HL-60 (cell line): ENCODE data around the gene CTNND2.

Experiments used
- DNase-seq, 2 experiments: peaks; one replicate each; pipeline ENCODE4 v3.0.0-alpha.2; 2010 to 2020; ENCODE audit warnings: low read depth in 1 of 2, low spot score in 1 of 2
- H3K27ac ChIP-seq: fragments of 250-450 bp; sonication (Bioruptor Pico); replicated peaks from 2 replicates; pipeline ENCODE4 v1.5.1; 2020; ENCODE audit warnings: mild to moderate bottlenecking, moderate library complexity
- H3K27me3 ChIP-seq: fragments of 250-450 bp; sonication (Bioruptor Pico); 2 replicates; pipeline ENCODE4 v1.5.1; 2021; ENCODE audit warnings: mild to moderate bottlenecking, moderate library complexity; ENCODE audit not compliant: insufficient read depth, poor library complexity, severe bottlenecking
- H3K4me3 ChIP-seq: replicated peaks from 2 replicates; pipeline ENCODE4 v1.5.1; 2011; ENCODE audit warnings: mild to moderate bottlenecking, control low read depth, low read length; ENCODE audit not compliant: insufficient read depth
- CTCF ChIP-seq: IDR thresholded peaks from one replicate; pipeline ENCODE4 v1.5.1; 2011; ENCODE audit warnings: low read length, control low read depth, inconsistent platforms; ENCODE audit not compliant: insufficient read depth
- GABPA ChIP-seq: IDR thresholded peaks from 2 replicates; pipeline ENCODE4 v1.6.1; 2012; ENCODE audit warnings: low read depth
- POLR2AphosphoS5 ChIP-seq: IDR thresholded peaks from 2 replicates; pipeline ENCODE4 v1.6.1; 2012; ENCODE audit warnings: low read depth
- REST ChIP-seq: IDR thresholded peaks from 2 replicates; pipeline ENCODE4 v1.6.1; 2012; ENCODE audit warnings: low read depth; ENCODE audit not compliant: insufficient replicate concordance
- SPI1 ChIP-seq: IDR thresholded peaks from 2 replicates; pipeline ENCODE4 v1.6.1; 2012; ENCODE audit warnings: low read depth, mild to moderate bottlenecking, borderline replicate concordance

The CTNND2 gene

GRCh38 chr5:11518676-11519075 is 385.6 kb downstream of the CTNND2 start:
- H3K4me3 ChIP-seq: no peak overlapping the region
- DNase-seq: no peak
- no peak for TF ChIP-seq POLR2AphosphoS5
- TF ChIP-seq GABPA: no peak
- TF ChIP-seq REST: no peak
- no peak overlapping the region for H3K27ac ChIP-seq
- no peaks in the 10 kb centered on the region for H3K27me3 ChIP-seq

GRCh38 chr5:11514705-11515432 is 389.4 kb downstream of the CTNND2 start:
- Histone ChIP-seq H3K4me3 (no peak overlapping the region), H3K27ac (no peak overlapping the region), H3K27me3 (no peaks in the 10 kb centered on the region)
- no peak for TF ChIP-seq CTCF
- TF ChIP-seq POLR2AphosphoS5: no peak
- TF ChIP-seq GABPA: no peak
- TF ChIP-seq SPI1: no peak
- no peak for TF ChIP-seq REST
- no peak for DNase-seq

GRCh38 chr5:11511878-11512277 is 392.4 kb downstream of the CTNND2 start:
- Histone ChIP-seq H3K4me3 (no peak overlapping the region), H3K27ac (no peak overlapping the region), H3K27me3 (no peaks in the 10 kb centered on the region)
- TF ChIP-seq SPI1 (no peak), POLR2AphosphoS5 (no peak)
- no peak for DNase-seq

- no peak for DNase-seq
- H3K27ac ChIP-seq: no peak overlapping the region
- H3K27me3 ChIP-seq: no peaks in the 10 kb centered on the region
- TF ChIP-seq CTCF: no peak
- no peak for TF ChIP-seq REST
- no peak for TF ChIP-seq POLR2AphosphoS5
- TF ChIP-seq SPI1: no peak
- TF ChIP-seq GABPA: no peak
- H3K4me3 ChIP-seq: no peak overlapping the region
Observed at GRCh38 chr5:11510889-11511288, 393.4 kb downstream of the CTNND2 start.
